IMR-90 (cell line): ENCODE data around the gene SLC5A11.

Source experiments
- CHD1 ChIP-seq: IDR thresholded peaks from 2 replicates; pipeline ENCODE4 v1.6.1; 2012; ENCODE audit warnings: low read depth, low read length, improper control_type of control experiment
- CTCF ChIP-seq: conservative IDR thresholded peaks from 2 replicates; pipeline ENCODE4 v1.5.1; 2012; ENCODE audit warnings: mild to moderate bottlenecking, low read depth, low read length, improper control_type of control experiment
- FOS ChIP-seq: fragments of 150-350 bp; IDR thresholded peaks from 2 replicates; pipeline ENCODE4 v1.6.1; 2016; ENCODE audit warnings: low read depth, low read length
- MAZ ChIP-seq: IDR thresholded peaks from 2 replicates; pipeline ENCODE4 v1.6.1; 2012; ENCODE audit warnings: low read depth, mild to moderate bottlenecking, low read length, improper control_type of control experiment, moderate library complexity, borderline replicate concordance
- POLR2A ChIP-seq: IDR thresholded peaks from 2 replicates; pipeline ENCODE4 v1.6.1; 2012; ENCODE audit warnings: mild to moderate bottlenecking, low read depth, low read length
- RAD21 ChIP-seq: IDR thresholded peaks from 2 replicates; pipeline ENCODE4 v1.6.1; 2012; ENCODE audit warnings: low read length, improper control_type of control experiment
- RCOR1 ChIP-seq: IDR thresholded peaks from 2 replicates; pipeline ENCODE4 v1.6.1; 2012; ENCODE audit warnings: mild to moderate bottlenecking, low read length, improper control_type of control experiment; ENCODE audit not compliant: insufficient replicate concordance
- USF2 ChIP-seq: fragments of 150-350 bp; IDR thresholded peaks from 2 replicates; pipeline ENCODE4 v1.6.1; 2017; ENCODE audit warnings: mild to moderate bottlenecking, antibody characterized with exemption, low read length, low read depth

- TF ChIP-seq USF2 (no peak), RCOR1 (no peak), CHD1 (no peak), CTCF (no peak), POLR2A (no peak), FOS (no peak), RAD21 (no peak), MAZ (no peak)
These were observed 75.5 kb downstream of the SLC5A11 start for GRCh38 chr16:24921229-24921628.
